Upper lobe of right lung (tissue), 1 donor: ENCODE results near the gene ZDHHC14. TPM values are rescaled to one million over a fixed set of nuclear protein-coding genes. Genes with fewer than 3 reads are reported as not detected.

ENCODE experiments used
- ATAC-seq: fragments of 200-7000 bp; cut with Tn5 transposase; one replicate; pipeline ENCODE4 v1.9.1; 2020; ENCODE audit warnings: mild to moderate bottlenecking, moderate library complexity
- DNase-seq: peaks from one replicate; pipeline ENCODE4 v3.0.0-alpha.2; 2020
- H3K27ac ChIP-seq: fragments of 200-600 bp; one replicate; pipeline ENCODE4 v1.8.0; 2022
- H3K27me3 ChIP-seq: fragments of 200-600 bp; one replicate; pipeline ENCODE4 v1.8.0; 2022; ENCODE audit warnings: mild to moderate bottlenecking
- H3K36me3 ChIP-seq: fragments of 200-600 bp; one replicate; pipeline ENCODE4 v1.8.0; 2022
- H3K4me1 ChIP-seq: fragments of 200-600 bp; one replicate; pipeline ENCODE4 v1.8.0; 2022
- H3K4me3 ChIP-seq: fragments of 200-600 bp; one replicate; pipeline ENCODE4 v1.8.0; 2022; ENCODE audit warnings: mild to moderate bottlenecking
- H3K9me3 ChIP-seq: fragments of 200-600 bp; one replicate; pipeline ENCODE4 v1.8.0; 2022
- intact Hi-C: fragments of 100-400 bp; cut with DNase I; formaldehyde crosslinking; loops from one replicate; pipeline ENCODE4 v1.11.0; 2022
- total RNA-seq: library from RNA; stranded (reverse); fragmentation: NEBNext Ultra II Directional; extraction: Animal tissue kit (Norgen Biotek cat#: 25700); gene quantifications from one replicate; pipeline ENCODE4 v1.2.1, GENCODE V29; 2021
- TF ChIP-seq, protein P1 (sequence below): fragments of 200-600 bp; IDR thresholded peaks from one replicate; pipeline ENCODE4 v1.8.0; 2022; ENCODE audit warnings: antibody characterized with exemption
- donor health status: DM: no; HTN: yes; CAD: no; lungs with severe emphysema.

The ZDHHC14 gene
- total RNA-seq, 1 donor from 2014 or later = 12.2 TPM

DNA sequence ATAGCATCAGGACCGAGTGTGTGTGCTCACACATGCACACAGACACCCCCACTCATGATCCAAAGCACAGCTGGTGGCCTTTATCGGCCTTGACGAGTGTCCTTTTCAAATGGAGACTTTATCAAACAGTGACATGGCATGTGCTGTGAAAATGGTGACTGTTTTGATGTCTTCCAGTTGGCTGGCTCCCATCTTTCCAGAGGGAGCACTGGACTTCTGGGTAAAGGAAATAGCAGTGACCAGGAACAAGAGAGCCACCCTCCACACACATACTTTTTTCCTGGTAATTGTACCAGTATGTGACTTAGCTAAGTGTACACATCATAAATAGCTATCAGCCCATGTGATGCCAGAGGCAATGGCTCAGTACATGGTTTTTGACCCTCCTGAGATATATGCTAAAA is 52.7 kb downstream of the ZDHHC14 start:
- Histone ChIP-seq H3K36me3 (no peaks in the 10 kb centered on the region), H3K9me3 (no peaks in the 10 kb centered on the region), H3K4me3 (no peak overlapping the region), H3K4me1 (peaks cover 7% of the 10 kb centered on the region), H3K27ac (no peak overlapping the region), H3K27me3 (no peaks in the 10 kb centered on the region)
- intact Hi-C loops = no loop called here
- DNase-seq (no peak), ATAC-seq (no peak)
- TF ChIP-seq, protein P1, sequence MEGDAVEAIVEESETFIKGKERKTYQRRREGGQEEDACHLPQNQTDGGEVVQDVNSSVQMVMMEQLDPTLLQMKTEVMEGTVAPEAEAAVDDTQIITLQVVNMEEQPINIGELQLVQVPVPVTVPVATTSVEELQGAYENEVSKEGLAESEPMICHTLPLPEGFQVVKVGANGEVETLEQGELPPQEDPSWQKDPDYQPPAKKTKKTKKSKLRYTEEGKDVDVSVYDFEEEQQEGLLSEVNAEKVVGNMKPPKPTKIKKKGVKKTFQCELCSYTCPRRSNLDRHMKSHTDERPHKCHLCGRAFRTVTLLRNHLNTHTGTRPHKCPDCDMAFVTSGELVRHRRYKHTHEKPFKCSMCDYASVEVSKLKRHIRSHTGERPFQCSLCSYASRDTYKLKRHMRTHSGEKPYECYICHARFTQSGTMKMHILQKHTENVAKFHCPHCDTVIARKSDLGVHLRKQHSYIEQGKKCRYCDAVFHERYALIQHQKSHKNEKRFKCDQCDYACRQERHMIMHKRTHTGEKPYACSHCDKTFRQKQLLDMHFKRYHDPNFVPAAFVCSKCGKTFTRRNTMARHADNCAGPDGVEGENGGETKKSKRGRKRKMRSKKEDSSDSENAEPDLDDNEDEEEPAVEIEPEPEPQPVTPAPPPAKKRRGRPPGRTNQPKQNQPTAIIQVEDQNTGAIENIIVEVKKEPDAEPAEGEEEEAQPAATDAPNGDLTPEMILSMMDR = no peak

DNA sequence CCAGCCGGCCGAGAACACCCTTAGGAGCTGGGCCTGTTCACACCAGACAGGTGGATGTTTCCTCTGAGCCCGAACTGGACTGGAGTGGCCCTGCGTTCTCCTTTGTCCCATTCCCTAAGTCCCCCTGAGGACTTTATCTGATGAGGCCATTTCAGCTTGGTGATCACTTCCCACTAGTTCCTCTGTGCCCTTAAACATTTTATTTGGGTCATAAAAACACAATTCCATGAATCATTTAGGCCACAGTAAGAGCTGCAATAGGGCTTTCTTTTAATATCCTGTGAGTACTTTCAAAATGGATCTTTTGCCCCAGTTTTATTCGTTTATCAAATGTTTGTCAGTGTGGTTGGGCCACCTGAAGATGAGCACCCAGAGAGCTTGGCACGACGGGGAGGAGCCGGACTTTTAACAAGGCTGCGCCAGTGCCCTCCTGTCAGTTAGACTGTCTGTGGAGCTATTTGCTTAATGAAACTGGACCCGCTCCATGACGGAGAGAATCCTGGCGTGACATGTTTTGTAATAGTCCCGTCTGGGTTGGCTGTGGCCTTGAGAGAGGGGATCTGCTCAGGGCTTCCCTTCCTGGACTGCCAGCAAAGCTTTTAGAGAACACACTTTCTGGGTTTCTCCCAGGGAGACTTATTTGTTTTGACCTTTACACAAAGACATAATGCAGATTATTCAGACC is 53.5 kb downstream of the ZDHHC14 start:
- no peaks in the 10 kb centered on the region for H3K27me3 ChIP-seq
- intact Hi-C loops = no loop called here
- DNase-seq (no peak), ATAC-seq (no peak)
- H3K4me3 ChIP-seq = no peak overlapping the region
- peak overlapping the region; percentile 11 for H3K27ac ChIP-seq
- TF ChIP-seq, protein P1 = no peak
- H3K9me3 ChIP-seq = no peaks in the 10 kb centered on the region
- no peaks in the 10 kb centered on the region for H3K36me3 ChIP-seq
- H3K4me1 ChIP-seq = peaks cover 7% of the 10 kb centered on the region

DNA sequence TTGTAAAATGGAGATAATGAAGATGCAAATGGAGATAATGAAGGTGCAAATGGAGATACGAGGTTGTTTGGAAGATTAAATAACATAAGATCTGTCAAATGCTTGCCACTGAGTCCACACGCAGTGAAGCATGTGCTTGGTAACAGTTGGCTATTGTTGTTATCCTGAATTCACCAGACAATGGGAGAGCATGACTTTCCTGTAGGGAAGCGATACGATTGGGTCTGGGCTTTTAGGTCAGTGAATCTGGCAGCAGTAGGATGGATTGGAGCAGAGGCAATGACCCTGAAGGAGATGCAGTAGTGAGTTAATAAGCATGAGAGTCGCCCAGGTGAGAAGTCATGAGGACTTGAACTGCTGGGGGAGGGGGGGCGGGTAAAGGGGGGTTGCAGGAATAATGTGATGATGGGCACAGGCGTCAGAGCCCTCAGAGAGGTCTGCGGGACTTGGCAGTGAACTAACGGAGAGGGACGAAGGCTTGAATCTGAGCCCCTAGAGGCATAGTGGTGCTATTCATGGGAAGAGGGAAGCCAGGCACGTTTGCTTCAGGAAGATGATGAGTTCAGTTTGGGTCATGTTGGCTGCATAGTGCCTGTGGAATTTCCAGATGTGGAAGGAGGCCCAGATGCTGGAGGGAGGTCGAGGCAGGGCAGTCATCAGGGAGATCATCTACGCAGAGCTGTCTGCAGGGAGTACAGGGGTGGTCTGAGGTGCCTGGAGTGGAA is 55.4 kb downstream of the ZDHHC14 start:
- no peak overlapping the region for H3K4me3 ChIP-seq
- ATAC-seq (no peak), DNase-seq (no peak)
- H3K36me3 ChIP-seq = no peaks in the 10 kb centered on the region
- H3K27ac ChIP-seq = no peak overlapping the region
- no peaks in the 10 kb centered on the region for H3K27me3 ChIP-seq
- peaks cover 7% of the 10 kb centered on the region for H3K4me1 ChIP-seq
- intact Hi-C loops = no loop called here
- no peaks in the 10 kb centered on the region for H3K9me3 ChIP-seq
- TF ChIP-seq, protein P1 = no peak

DNA sequence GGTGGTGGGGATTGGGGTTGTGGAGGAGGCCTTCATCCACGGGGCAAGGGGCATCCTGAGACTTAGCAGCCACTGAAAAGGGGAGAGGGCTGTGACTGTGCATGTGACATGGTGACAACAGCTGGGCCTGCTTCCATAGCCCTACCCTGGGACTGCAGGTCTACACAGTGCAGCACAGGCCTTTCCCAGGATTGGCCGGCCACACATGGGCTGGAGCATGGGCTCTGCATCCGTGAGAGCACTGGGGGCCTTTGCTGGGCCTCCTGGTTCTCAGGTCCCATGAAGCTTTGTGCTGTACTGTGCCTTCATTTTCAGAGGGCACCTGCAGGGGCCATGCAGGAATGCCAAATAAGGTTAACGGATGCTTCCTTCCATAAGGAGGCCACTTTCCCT is 56.0 kb downstream of the ZDHHC14 start:
- H3K27me3 ChIP-seq = no peaks in the 10 kb centered on the region
- H3K9me3 ChIP-seq = no peaks in the 10 kb centered on the region
- TF ChIP-seq, protein P1 = no peak
- H3K4me1 ChIP-seq = peaks cover 7% of the 10 kb centered on the region
- DNase-seq (no peak), ATAC-seq (peak; percentile 19)
- H3K36me3 ChIP-seq = no peaks in the 10 kb centered on the region
- no peak overlapping the region for H3K27ac ChIP-seq
- H3K4me3 ChIP-seq = no peak overlapping the region
- intact Hi-C loops = no loop called here

DNA sequence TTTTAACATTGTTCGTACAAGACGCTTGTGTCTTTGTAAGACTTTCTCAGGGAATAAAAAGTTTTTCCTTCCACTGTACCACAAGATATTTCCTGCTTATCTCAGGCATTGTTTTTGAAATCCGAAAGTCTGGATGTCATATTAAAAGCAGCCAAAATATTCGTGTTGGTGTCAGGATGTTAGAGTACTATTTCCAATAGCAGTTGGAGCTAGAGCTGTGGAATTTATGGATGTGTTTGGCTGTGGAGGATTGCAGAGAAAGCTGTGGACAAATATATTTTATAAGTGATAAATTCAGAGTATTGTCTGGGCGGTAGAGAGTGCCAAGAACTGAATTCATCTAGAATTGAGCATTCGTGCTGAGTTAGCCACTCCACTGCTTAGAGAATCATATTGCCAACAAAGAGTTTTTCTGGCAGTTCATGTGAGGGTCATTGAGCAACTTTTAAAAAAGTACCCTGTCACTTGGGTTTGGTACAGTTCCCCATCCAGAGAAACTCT is 57.7 kb downstream of the ZDHHC14 start:
- intact Hi-C loops = no loop called here
- DNase-seq (no peak), ATAC-seq (peak; percentile 35)
- Histone ChIP-seq H3K9me3 (no peaks in the 10 kb centered on the region), H3K27ac (no peak overlapping the region), H3K4me3 (no peak overlapping the region), H3K4me1 (peaks cover 7% of the 10 kb centered on the region), H3K27me3 (no peaks in the 10 kb centered on the region), H3K36me3 (no peaks in the 10 kb centered on the region)
- TF ChIP-seq, protein P1 = no peak
